Neural cell (in vitro differentiated cells): ENCODE measurements around the gene NPLOC4.

ENCODE experiments used
- EP300 ChIP-seq: fragments of 450-650 bp; conservative IDR thresholded peaks from 2 replicates; pipeline ENCODE4 v1.6.1; 2014; ENCODE audit warnings: antibody characterized with exemption, mild to moderate bottlenecking, moderate library complexity; ENCODE audit not compliant: poor library complexity, severe bottlenecking
- EZH2 ChIP-seq: fragments of 200-600, 300-800 bp; shearing (Covaris generic), sonication (generic); IDR thresholded peaks from 2 replicates; pipeline ENCODE4 v1.6.1; 2014; ENCODE audit warnings: antibody characterized with exemption, low read length, borderline replicate concordance, mild to moderate bottlenecking; ENCODE audit not compliant: insufficient read depth, poor library complexity, severe bottlenecking

GRCh38 chr17:81523402-81524038 is 113.4 kb downstream of the NPLOC4 start:
- TF ChIP-seq EZH2 (no peak), EP300 (no peak)
